Lung (tissue), 12 donors: Measurements from ENCODE around the gene TRAPPC2. TPM values are rescaled to one million over a fixed set of nuclear protein-coding genes. Genes with fewer than 3 reads are reported as not detected.

Experiments
- ATAC-seq: fragments of 200-7000 bp; cut with Tn5 transposase; one replicate; pipeline ENCODE4 v1.9.1; 2020; ENCODE audit warnings: moderate number of reproducible peaks; ENCODE audit not compliant: insufficient read depth, low FRiP score
- DNase-seq, 3 donors: peaks; one replicate each; pipeline ENCODE4 v3.0.0-alpha.2; 2013 to 2017
- H3K27ac ChIP-seq, 2 donors: one replicate each; pipeline ENCODE4 v1.5.1; 2013; ENCODE audit warnings: mild to moderate bottlenecking in 2 of 2, moderate library complexity in 2 of 2, control low read depth in 1 of 2, inconsistent platforms in 1 of 2, low read depth in 1 of 2, low read length in 1 of 2
- H3K27me3 ChIP-seq, 3 donors: one replicate each; pipeline ENCODE4 v1.5.1; 2013; ENCODE audit warnings: low read length in 2 of 3; ENCODE audit not compliant: control insufficient read depth in 3 of 3, insufficient read depth in 3 of 3
- H3K36me3 ChIP-seq, 4 donors: one replicate each; pipeline ENCODE4 v1.5.1; 2013; ENCODE audit warnings: low read length in 4 of 4, mild to moderate bottlenecking in 1 of 4, moderate library complexity in 1 of 4; ENCODE audit not compliant: control insufficient read depth in 4 of 4, insufficient read depth in 4 of 4
- H3K4me1 ChIP-seq, 5 donors: one replicate each; pipeline ENCODE4 v1.5.1; 2013; ENCODE audit warnings: low read length in 5 of 5, mild to moderate bottlenecking in 2 of 5, moderate library complexity in 1 of 5; ENCODE audit not compliant: control insufficient read depth in 5 of 5, insufficient read depth in 5 of 5
- H3K4me3 ChIP-seq: one replicate; pipeline ENCODE4 v1.5.1; 2013; ENCODE audit warnings: mild to moderate bottlenecking, control low read depth, moderate library complexity
- H3K9ac ChIP-seq, 2 donors: one replicate each; pipeline ENCODE4 v1.5.1; 2013; ENCODE audit warnings: low read length in 2 of 2, control low read depth in 1 of 2; ENCODE audit not compliant: insufficient read depth in 1 of 2
- H3K9me3 ChIP-seq, 4 donors: one replicate each; pipeline ENCODE4 v1.5.1; 2013; ENCODE audit warnings: low read length in 3 of 4, mild to moderate bottlenecking in 1 of 4, moderate library complexity in 1 of 4; ENCODE audit not compliant: control insufficient read depth in 4 of 4, insufficient read depth in 3 of 4
- CTCF ChIP-seq: IDR thresholded peaks from 2 replicates; pipeline ENCODE4 v1.5.1; 2012; ENCODE audit warnings: mild to moderate bottlenecking; ENCODE audit errors: control extremely low read depth, extremely low read depth
- WGBS, 2 donors: extraction: QIAGEN DNeasy Blood & Tissue Kit; methylation state at CpG; one replicate each; pipeline ENCODE4 v1.1.7; 2013; 5-methylcytosine and 5-hydroxymethylcytosine counted together
- polyA plus RNA-seq, 2 donors: library from polyadenylated mRNA; stranded (reverse); fragments of 200-250 nt; gene quantifications; one replicate each; pipeline ENCODE4 v1.2.1, GENCODE V29; 2013
- total RNA-seq, 2 donors: library from RNA; depleted of rRNA in 1 of 2; stranded (reverse); fragments of >200 nt in 1 of 2; gene quantifications; one replicate each; pipeline ENCODE4 v1.2.1, GENCODE V29; 2014 to 2021
- donor health status: control.
- donor health status: control.
- donor health status: Bipolar disorder and iron deficiency.
- donor health status: healthy.
- donor health status: DM: yes; HTN: yes; CAD: no.

TRAPPC2 gene
- total and polyA plus RNA-seq, 4 donors, result 4.7 to 32.6 (median 10.5) TPM

GRCh38 chrX:13752141-13752540, 17.7 kb upstream of the TRAPPC2 start:
- no peak for DNase-seq
- Histone ChIP-seq H3K4me3 (no peak overlapping the region), H3K9me3 (no peaks in the 10 kb centered on the region), H3K9ac (no peak overlapping the region), H3K27ac (no peak overlapping the region), H3K4me1 (no peaks in the 10 kb centered on the region), H3K27me3 (peaks cover 0 to 15% (median 2%) of the 10 kb centered on the region in 3 donors), H3K36me3 (peaks cover 0 to 22% (median 6%) of the 10 kb centered on the region in 4 donors)
- no peak for TF ChIP-seq CTCF
- 77 to 84% methylated on average over 3 of the region's 3 CpGs for WGBS, 2 donors
- ATAC-seq, result no peak

GRCh38 chrX:13750812-13751211, 16.4 kb upstream of the TRAPPC2 start:
- no peak for TF ChIP-seq CTCF
- Histone ChIP-seq H3K27ac (no peak overlapping the region), H3K9me3 (no peaks in the 10 kb centered on the region), H3K4me1 (no peaks in the 10 kb centered on the region), H3K27me3 (peaks cover 0 to 18% (median 2%) of the 10 kb centered on the region in 3 donors), H3K4me3 (no peak overlapping the region), H3K9ac (no peak overlapping the region), H3K36me3 (peaks cover 0 to 24% (median 4%) of the 10 kb centered on the region in 4 donors)
- no peak for ATAC-seq
- no peak for DNase-seq

GRCh38 chrX:13750204-13750603, 15.8 kb upstream of the TRAPPC2 start:
- DNase-seq (peak in 1 of 3 donors; percentile 39), ATAC-seq (no peak)
- TF ChIP-seq CTCF, result peak; percentile 12
- H3K27ac ChIP-seq, result no peak overlapping the region
- peaks cover 0 to 18% (median 2%) of the 10 kb centered on the region in 3 donors for H3K27me3 ChIP-seq
- no peak overlapping the region for H3K9ac ChIP-seq
- no peak overlapping the region for H3K4me3 ChIP-seq
- no peaks in the 10 kb centered on the region for H3K9me3 ChIP-seq
- peaks cover 0 to 20% (median 4%) of the 10 kb centered on the region in 4 donors for H3K36me3 ChIP-seq
- no peaks in the 10 kb centered on the region for H3K4me1 ChIP-seq

GRCh38 chrX:13748486-13748885, 14.1 kb upstream of the TRAPPC2 start:
- H3K27me3 ChIP-seq, result peaks cover 0 to 18% (median 2%) of the 10 kb centered on the region in 3 donors
- no peaks in the 10 kb centered on the region for H3K9me3 ChIP-seq
- TF ChIP-seq CTCF, result no peak
- H3K27ac ChIP-seq, result no peak overlapping the region
- no peak overlapping the region for H3K9ac ChIP-seq
- H3K4me1 ChIP-seq, result no peaks in the 10 kb centered on the region
- DNase-seq (no peak), ATAC-seq (no peak)
- WGBS, 2 donors, result 96 to 98% methylated on average over 3 of the region's 3 CpGs
- peaks cover 0 to 19% (median 6%) of the 10 kb centered on the region in 4 donors for H3K36me3 ChIP-seq
- no peak overlapping the region for H3K4me3 ChIP-seq
